Ishikawa (cell line): ENCODE measurements around the gene RIIAD1.

Experiments used
- CEBPB ChIP-seq: IDR thresholded peaks from 2 replicates; pipeline ENCODE4 v1.6.1; 2012
- CREB1 ChIP-seq: IDR thresholded peaks from 2 replicates; pipeline ENCODE4 v1.6.1; 2012; ENCODE audit warnings: low read depth
- EGR1 ChIP-seq: IDR thresholded peaks from 2 replicates; pipeline ENCODE4 v1.6.1; 2012
- EP300 ChIP-seq: IDR thresholded peaks from 2 replicates; pipeline ENCODE4 v1.6.1; 2012; ENCODE audit warnings: borderline replicate concordance
- MAX ChIP-seq: IDR thresholded peaks from 2 replicates; pipeline ENCODE4 v1.6.1; 2012
- NFIC ChIP-seq: IDR thresholded peaks from 2 replicates; pipeline ENCODE4 v1.6.1; 2012
- RAD21 ChIP-seq: IDR thresholded peaks from 2 replicates; pipeline ENCODE4 v1.6.1; 2012; ENCODE audit warnings: low read depth
- REST ChIP-seq: IDR thresholded peaks from 2 replicates; pipeline ENCODE4 v1.6.1; 2012; ENCODE audit warnings: low read depth, mild to moderate bottlenecking
- TAF1 ChIP-seq: IDR thresholded peaks from 2 replicates; pipeline ENCODE4 v1.6.1; 2012; ENCODE audit warnings: low read depth, mild to moderate bottlenecking
- TCF12 ChIP-seq: IDR thresholded peaks from 2 replicates; pipeline ENCODE4 v1.6.1; 2012; ENCODE audit warnings: low read depth
- USF1 ChIP-seq: IDR thresholded peaks from 2 replicates; pipeline ENCODE4 v1.6.1; 2012
- YY1 ChIP-seq: IDR thresholded peaks from 2 replicates; pipeline ENCODE4 v1.6.1; 2012; ENCODE audit warnings: low read depth
- ZBTB7A ChIP-seq: IDR thresholded peaks from 2 replicates; pipeline ENCODE4 v1.6.1; 2012; ENCODE audit warnings: low read depth

GRCh38 chr1:151705146-151705545 is 16.2 kb upstream of the RIIAD1 start:
- no peak for TF ChIP-seq EP300
- TF ChIP-seq ZBTB7A = no peak
- TF ChIP-seq RAD21 = no peak
- no peak for TF ChIP-seq YY1
- TF ChIP-seq USF1 = no peak
- TF ChIP-seq REST = no peak
- no peak for TF ChIP-seq MAX
- TF ChIP-seq EGR1 = no peak
- TF ChIP-seq NFIC = no peak
- TF ChIP-seq CREB1 = no peak
- no peak for TF ChIP-seq TAF1
- no peak for TF ChIP-seq CEBPB
- no peak for TF ChIP-seq TCF12
